Measurements from ENCODE around the gene MTNR1A.

Gene MTNR1A

GRCh38 chr4:186554914-186555827 lies at the start of gene MTNR1A:
Gene MTNR1A (minus strand): TSS chr4:186555567. CDS start chr4:186555365, 202 bp downstream.
- no peak for DNase-seq

GRCh38 chr4:186604124-186604807 lies 48.9 kb upstream of the MTNR1A start:
- DNase-seq, result no peak

DNA sequence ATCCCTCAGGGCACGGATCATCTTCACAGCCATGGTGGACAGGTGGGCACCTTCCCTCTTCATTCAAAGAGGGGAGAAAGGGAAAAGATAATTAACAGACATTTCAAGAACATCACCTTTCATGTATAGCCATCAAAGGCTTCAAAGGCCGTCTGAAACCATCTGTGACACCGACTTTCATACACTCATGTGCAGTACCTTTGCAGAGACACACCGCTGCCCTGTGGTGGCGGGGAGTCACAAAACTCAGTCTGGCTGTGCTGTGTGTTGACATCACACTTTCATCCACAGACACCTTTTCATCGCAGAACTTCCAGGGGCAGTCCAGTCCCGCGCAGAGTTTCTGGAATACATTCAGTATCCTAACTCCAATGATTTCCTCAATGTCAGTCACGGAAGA lies 47.6 kb upstream of the MTNR1A start:
- DNase-seq, result no peak

DNA sequence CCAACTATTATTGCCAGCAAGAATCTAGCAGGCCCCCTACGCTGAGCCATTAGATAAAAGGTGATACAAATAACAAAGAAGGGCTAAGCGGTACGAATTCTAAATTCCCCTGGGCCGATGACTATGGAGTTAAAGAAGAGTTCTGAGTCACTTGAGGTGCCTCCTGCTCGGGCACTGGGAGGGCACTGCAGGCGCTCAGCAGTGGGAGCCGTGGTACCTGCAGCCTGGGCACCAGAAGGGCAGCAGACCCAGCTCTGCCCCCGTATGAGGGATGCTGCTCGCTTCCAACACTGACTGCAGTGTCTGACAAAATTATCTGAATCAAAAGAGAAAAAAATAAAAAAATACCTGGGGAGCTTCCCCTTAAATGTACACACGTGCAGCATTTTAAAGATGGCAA lies 44.1 kb upstream of the MTNR1A start:
- DNase-seq, result no peak

DNA sequence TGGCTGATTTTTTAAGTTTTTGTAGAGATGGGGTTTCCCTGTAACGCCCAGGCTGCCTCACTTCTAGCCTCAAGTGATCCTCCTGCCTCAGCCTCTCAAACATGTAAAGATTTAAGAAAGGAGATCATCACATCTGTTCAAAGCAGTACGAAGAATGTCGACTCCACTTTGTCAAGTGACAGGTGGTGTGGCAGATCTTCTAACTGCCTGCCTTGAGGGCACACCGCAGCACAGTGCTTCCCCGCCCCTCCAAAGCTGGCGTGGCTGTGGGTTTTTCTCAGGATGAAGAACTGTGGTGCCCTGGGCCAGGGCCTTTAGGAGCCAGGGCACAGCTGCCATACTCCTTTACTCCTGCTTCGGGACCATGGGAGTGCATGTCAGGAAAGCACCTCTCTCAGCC lies 43.3 kb upstream of the MTNR1A start:
- DNase-seq, result no peak

DNA sequence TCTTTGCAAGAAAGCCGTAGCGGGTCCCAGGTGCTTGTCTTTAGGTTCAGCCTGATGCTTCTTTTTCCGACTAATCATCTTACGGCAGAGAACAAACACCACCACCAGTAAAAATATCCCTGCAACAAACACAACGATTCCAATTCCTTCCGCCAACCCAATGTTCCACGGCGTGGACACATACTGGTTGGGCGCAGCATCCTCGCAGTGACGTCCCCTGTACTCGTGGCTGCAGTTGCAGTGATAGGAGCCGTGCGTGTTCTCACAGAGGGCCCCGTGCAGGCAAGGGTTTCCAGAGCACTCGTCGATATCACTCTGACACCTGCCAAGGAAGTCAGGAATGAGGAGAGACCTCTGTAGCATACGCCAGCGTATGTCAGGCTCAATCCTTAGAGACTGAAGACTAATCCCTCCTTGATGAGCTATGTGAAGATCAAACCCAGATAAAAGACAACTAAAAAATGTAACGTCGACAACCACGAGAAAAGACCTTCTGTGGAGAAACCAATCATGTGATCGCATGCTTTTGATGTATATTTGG lies 41.6 kb upstream of the MTNR1A start:
- DNase-seq, result no peak

DNA sequence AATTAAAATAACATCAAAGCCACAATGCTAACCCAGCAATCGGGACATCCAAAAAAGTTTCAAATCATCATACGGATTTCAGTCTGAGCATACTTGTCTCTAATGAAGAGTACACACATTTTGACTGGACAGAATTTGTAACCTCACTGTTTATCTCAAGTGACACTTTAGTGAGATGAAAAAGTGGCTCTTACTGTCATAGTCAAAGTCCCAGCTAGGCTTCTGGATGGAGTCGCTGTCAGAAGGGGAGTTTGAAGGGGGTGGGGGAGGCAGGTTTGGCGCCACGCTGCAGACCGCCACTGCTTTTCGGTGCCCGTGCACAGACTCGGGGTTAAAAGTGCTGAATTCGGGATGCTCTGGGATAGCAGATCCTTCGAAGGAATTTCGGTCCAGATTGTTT lies 41.0 kb upstream of the MTNR1A start:
- DNase-seq, result no peak

GRCh38 chr4:186593587-186593973 lies 38.2 kb upstream of the MTNR1A start:
- DNase-seq, result no peak

- DNase-seq, result no peak
Observed at GRCh38 chr4:186592966-186593586, 37.7 kb upstream of the MTNR1A start.

DNA sequence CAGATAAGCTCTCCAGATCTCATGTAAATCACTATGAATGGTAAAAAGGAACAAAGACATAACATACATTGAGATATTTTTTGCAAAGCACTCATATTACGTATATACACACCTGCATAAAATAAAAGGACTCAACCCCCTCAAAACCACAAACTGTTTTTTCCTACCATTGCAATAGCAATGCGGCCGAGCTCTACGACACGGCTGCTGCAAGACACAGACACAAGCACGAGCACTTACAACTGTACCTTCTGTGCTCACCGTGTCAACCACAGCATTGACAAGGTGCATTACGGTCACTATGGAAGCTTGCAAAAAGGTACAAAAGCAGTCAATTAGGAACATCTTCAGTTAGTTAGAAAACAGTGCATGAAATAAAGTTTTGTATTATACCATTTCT lies 37.1 kb upstream of the MTNR1A start:
- no peak for DNase-seq

DNA sequence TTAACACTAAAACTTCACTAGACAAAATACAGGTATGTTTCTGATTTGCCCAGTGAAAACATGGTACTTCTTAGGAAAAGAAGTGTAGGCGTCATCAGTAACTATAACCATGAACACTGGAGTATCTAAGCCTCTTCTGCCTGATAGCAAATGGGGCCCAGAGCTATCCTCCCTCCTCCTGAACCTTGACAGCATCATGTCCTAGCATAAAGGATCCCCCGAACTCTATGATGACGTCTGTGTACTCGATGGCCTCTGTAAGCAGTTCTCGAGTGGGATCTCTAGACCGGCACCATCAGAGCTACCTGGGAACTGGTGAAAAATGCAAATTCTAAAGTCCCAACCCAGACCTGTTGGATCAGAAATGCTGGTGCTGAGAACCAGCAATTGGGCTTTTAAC lies 36.3 kb upstream of the MTNR1A start:
- no peak for DNase-seq

DNA sequence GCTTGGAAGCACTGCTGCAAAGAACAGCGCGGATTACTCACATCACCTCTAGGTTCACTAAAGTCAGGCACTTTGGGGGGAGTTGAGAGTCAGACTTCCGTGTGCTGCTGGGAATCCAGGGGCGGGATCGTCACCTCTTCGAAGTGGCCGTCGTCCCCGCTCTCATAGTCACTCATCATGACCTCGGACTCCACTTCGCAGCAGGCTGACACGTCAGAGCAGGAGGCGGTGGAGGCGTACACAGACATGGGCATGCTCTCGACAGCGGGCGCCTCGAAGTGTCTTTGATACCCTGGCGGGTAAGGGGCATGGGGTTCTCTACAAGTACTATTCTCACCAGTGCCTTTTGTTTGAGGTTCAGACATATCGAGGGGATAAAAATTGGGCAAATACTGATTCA lies 33.1 kb upstream of the MTNR1A start:
- DNase-seq, result no peak

GRCh38 chr4:186587416-186588018 lies 32.1 kb upstream of the MTNR1A start:
- DNase-seq, result no peak

DNA sequence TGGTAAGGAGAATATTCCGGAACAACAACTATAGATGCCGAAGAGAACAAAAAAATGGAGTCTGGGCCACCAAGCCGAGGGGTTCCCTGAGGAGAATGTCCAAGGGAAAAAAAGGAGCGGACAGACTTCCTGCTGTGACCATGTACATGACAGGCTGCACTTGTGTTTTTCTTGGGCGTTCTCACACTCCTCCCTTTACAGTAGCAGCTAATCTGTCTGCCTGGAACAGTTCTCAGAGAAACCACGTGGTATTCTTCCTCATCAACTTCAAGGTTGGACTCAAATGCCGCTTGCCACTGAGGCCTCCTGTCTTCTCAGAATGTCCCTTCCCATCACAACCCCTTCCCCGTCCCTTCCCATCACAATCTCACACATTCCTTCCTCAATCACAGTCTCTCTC lies 30.8 kb upstream of the MTNR1A start:
- no peak for DNase-seq

DNA sequence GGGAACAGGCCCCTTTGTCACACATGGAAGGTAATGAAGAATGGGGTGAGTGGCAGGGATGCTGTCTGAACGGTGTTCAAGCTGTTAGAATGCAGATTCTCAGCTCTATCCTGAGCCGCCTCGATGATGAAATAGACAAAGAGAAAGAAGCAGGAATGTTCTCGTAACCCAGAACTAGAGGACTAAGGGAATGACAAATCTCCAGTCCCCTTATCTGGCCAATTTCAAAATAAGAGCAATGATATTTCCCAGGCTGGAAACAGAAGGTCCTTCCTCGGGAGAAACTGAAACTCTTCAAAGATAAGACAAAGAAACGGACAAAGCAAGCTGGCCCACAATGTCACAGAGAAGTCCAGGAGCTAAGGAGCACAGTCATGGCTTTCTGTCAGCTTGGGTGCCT lies 29.5 kb upstream of the MTNR1A start:
- DNase-seq, result no peak

DNA sequence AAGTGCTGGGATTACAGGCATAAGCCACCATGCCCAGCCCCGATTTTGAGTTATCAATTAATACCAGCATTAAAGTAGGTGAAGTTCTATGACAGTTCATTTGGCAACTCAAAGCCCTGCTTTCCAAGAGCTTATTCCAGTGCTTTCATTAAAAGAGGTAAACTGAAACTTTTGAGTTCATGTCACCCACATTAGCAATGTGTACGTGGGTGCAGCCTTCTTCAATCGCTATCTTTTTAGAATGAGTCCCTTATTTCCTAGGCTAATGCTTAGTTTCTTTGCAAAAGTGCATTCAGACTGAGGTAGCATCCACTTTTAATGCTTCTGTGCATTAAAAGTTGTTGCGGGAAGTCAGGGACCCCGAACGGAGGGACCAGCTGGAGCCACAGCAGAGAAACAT lies 26.1 kb upstream of the MTNR1A start:
- no peak for DNase-seq

DNA sequence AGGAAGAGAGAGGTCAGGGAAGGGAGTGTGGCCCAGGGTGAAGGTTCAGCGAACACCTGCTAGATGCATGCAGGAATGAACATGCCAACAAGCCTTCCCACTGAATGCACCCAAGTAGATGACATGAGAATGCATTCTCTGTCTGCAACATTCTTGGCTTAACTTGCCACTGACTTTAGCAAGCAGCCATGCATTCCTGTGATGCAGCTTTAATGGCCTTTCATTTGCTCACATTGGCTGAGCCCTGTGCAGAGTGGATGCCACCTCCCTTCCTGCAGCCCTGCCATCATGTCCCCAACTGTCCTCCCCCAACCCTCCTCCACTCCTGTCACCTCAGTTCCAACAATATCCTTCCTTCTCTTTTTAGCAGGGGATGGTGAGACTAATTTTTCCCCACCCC lies 25.3 kb upstream of the MTNR1A start:
- no peak for DNase-seq

DNA sequence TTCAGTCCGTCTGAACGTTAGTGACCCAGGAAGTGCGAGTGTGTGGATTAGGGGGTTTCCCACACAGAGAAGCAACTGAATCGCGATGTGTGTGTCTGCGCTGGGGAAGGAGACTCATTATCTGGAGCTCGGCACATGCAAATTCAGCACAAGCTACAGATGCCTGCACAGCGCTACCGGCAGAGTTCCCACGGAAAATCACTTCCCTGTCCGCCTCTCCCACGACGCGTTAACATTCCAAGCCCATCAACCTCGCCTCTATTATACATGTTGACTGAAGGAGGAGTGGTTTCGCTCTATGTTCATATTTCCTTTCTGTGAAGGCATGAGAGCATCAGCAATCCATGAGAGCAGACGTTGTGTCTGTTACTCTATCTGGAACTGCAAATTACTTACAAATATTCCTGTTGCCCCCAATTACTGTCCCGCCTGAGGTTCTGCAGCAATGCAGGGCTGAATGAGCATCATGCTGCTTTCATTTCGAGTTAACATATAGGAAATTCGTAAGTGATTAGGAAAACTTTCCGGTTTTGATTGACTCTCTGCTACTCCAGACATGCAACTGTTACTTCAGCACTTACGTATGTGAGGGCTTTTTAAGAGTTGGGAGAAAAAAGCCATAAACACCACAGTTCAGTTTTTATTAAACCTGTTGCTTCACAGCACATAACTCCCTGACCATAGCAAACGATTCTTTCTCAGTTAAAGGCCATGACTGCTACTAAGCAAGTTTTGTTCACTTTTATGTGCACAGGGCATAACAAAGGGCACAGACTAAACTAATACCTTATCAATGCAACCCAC lies 15.0 kb upstream of the MTNR1A start:
- DNase-seq, result no peak

DNA sequence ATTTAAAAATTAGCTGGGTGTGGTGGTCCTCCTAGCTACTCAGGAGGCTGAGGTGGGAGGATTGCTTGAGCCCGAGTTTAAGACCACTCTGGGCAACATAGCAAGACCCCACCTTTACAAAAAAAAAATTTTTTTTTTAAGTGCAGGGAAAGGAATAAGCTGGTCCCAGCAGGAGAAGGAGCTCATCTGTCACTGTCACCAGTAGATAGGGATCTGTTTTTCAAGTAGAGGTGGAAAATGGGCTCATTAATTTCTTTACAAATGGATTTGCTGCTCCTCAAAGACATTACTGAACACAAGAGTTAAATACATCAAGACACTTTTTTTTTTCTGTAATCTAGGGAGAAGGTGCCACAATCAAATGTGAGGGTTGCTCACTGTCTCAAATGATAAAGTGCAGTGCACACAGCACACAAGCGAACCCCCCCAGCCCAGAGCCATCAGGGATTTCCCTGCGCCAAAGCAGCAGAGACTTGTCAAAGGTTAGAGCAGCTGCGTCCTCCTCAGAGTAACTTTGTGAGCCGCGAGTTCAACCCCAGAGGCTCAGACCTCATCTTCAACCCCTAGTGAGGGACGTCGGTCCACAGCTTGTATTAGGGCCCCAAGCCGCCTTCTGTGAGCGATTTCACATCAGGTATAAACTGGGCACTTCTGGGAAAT lies 14.3 kb upstream of the MTNR1A start:
- no peak for DNase-seq

- no peak for DNase-seq
Observed at GRCh38 chr4:186566068-186566467, 10.7 kb upstream of the MTNR1A start.

GRCh38 chr4:186563761-186564160 lies 8.4 kb upstream of the MTNR1A start:
- no peak for DNase-seq

- no peak for DNase-seq
Observed at GRCh38 chr4:186561748-186562147, 6.4 kb upstream of the MTNR1A start.

Data from NCI-H226 (cell line).